ENCODE data around the gene TRAM2. TPM values are rescaled to one million over a fixed set of nuclear protein-coding genes. Genes with fewer than 3 reads are reported as not detected.

The TRAM2 gene
- total and polyA plus RNA-seq, 2 of the 8 experiments (the other 6 are each of a cell fraction or from before 2014, with no cell fraction given), result 9.0 to 21.4 TPM

DNA sequence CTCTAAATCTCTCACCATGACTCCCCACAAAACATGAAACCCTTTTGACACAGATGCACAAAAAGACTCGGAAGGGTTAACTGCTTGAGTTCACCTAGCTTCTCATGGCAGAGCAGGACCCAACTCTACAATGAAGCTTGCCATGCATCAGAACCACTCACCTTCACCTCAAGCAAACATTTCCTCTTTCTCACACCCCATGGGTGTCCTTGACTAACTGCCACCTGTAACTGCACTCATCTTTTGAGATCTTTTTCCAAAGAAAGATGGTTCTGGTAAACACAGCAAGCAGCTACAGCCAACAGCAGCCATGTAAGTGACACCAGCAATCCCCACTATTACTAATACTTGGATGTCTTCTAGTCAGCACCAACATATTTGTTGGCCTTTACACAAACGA lies 80.2 kb downstream of the TRAM2 start:
- Histone ChIP-seq H2BK20ac (ENCODE audit: low read length) (no peak overlapping the region), H2AK5ac (ENCODE audit: low read depth, low read length) (no peak overlapping the region), H2BK15ac (ENCODE audit: low read length) (no peak overlapping the region), H3K4me3 (ENCODE audit: extremely low read depth in 1 of 4, insufficient read depth in 2 of 4, low read depth in 3 of 4, low read length in 4 of 4) (no peak overlapping the region), H3K56ac (replicated peaks; ENCODE audit: insufficient read length, low read depth, low read length) (no peak overlapping the region), H3K27ac (ENCODE audit: low read depth, low read length) (no peak overlapping the region), H2BK5ac (ENCODE audit: low read depth, low read length) (no peak overlapping the region), H3K23ac (ENCODE audit: insufficient read length) (no peak overlapping the region), H3K23me2 (ENCODE audit: low read depth, low read length) (no peaks in the 10 kb centered on the region), H3K27me3 (replicated peaks in 1 of 4; ENCODE audit: control insufficient read depth in 3 of 4, extremely low read depth in 1 of 4, insufficient read depth in 3 of 4, low read length in 3 of 4) (no peaks in the 10 kb centered on the region), H3K79me2 (ENCODE audit: control insufficient read depth in 1 of 2, insufficient read depth in 2 of 2, low read length in 2 of 2) (no peaks in the 10 kb centered on the region), H3K18ac (ENCODE audit: extremely low read depth, low read length) (no peak overlapping the region), H4K8ac (ENCODE audit: extremely low read depth, insufficient read depth, low read length) (no peak overlapping the region), H3K14ac (ENCODE audit: insufficient read length) (no peak overlapping the region), H2BK12ac (ENCODE audit: low read depth, low read length) (no peak overlapping the region), H3K4me1 (replicated peaks in 1 of 4; ENCODE audit: control insufficient read depth in 3 of 4, insufficient read depth in 4 of 4, low read length in 3 of 4) (peaks cover 0 to 2% (median 0%) of the 10 kb centered on the region in 4 experiments; a peak in 1 of 7 replicates), H3K36me3 (ENCODE audit: control insufficient read depth in 2 of 4, insufficient read depth in 4 of 4, low read length in 3 of 4) (no peaks in the 10 kb centered on the region), H3K9ac (replicated peaks in 1 of 4; ENCODE audit: extremely low read depth in 1 of 4, low read depth in 3 of 4, low read length in 3 of 4) (no peak overlapping the region), H3K4me2 (ENCODE audit: insufficient read depth in 1 of 2, low read depth in 2 of 2, low read length in 2 of 2) (no peak overlapping the region), H4K5ac (ENCODE audit: insufficient read length, low read depth, low read length) (no peak overlapping the region), H3K79me1 (ENCODE audit: low read depth, low read length) (no peaks in the 10 kb centered on the region), H4K91ac (replicated peaks; ENCODE audit: insufficient read length, low read length) (no peak overlapping the region), H2AFZ (ENCODE audit: low read length) (no peak overlapping the region), H4K20me1 (replicated peaks in 1 of 2; ENCODE audit: control insufficient read depth in 1 of 2, insufficient read depth in 2 of 2, low read length in 2 of 2) (no peaks in the 10 kb centered on the region), H3K4ac (replicated peaks; ENCODE audit: insufficient read length, low read depth, low read length) (no peak overlapping the region), H3K9me3 (ENCODE audit: insufficient read depth in 2 of 2, low read depth in 1 of 2, low read length in 1 of 2) (no peaks in the 10 kb centered on the region), H2BK120ac (replicated peaks; ENCODE audit: low read depth, low read length) (no peak overlapping the region)
- DNase-seq (ENCODE audit: low read depth in 1 of 2, low spot score in 2 of 2) (peak in 1 of 2 experiments; percentile 16), FAIRE-seq (no peak)
- TF ChIP-seq EZH2 (IDR thresholded peaks at IDR 0.05; ENCODE audit: low read depth, low read length, severe bottlenecking), result no peak
- TF ChIP-seq SUZ12 (IDR thresholded peaks at IDR 0.05; ENCODE audit: low read length), result no peak
- no peak for TF ChIP-seq HDAC2 (IDR thresholded peaks at IDR 0.05; ENCODE audit: borderline replicate concordance in 1 of 2, low read depth in 2 of 2, low read length in 2 of 2)
- no peak for TF ChIP-seq GABPA (IDR thresholded peaks at IDR 0.05; ENCODE audit: borderline replicate concordance, insufficient read depth, low read length)
- no peak for TF ChIP-seq RFX5 (IDR thresholded peaks at IDR 0.05; ENCODE audit: borderline replicate concordance, low read depth, low read length)
- TF ChIP-seq, protein P1, sequence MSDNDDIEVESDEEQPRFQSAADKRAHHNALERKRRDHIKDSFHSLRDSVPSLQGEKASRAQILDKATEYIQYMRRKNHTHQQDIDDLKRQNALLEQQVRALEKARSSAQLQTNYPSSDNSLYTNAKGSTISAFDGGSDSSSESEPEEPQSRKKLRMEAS (IDR thresholded peaks at IDR 0.05), result no peak
- no peak for TF ChIP-seq PHF8 (conservative IDR thresholded peaks at IDR 0.05; ENCODE audit: low read depth, low read length)
- ChIA-PET CTCF (ENCODE audit: partially characterized antibody) (interaction anchor here (1.2 to 2.9 kb wide), 3 partner anchors 10 to 166 kb away, joined by 3 to 9 read pairs (median 3); no protein-coding TSS in a partner anchor), POLR2A (ENCODE audit: partially characterized antibody) (no interaction called here)
- WGBS, 2 experiments (ENCODE audit: extremely low coverage in 1 of 2, insufficient coverage in 1 of 2, insufficient read length in 1 of 2, insufficient replicate concordance in 2 of 2, low coverage in 1 of 2, low lambda C conversion rate in 2 of 2, missing lambda C conversion rate in 1 of 2), result 88% methylated on average over 2 of the region's 2 CpGs; no CpG with 5 or more reads in 1 of the 2 experiments
